ENCODE measurements around the gene G2E3.

G2E3 gene

DNA sequence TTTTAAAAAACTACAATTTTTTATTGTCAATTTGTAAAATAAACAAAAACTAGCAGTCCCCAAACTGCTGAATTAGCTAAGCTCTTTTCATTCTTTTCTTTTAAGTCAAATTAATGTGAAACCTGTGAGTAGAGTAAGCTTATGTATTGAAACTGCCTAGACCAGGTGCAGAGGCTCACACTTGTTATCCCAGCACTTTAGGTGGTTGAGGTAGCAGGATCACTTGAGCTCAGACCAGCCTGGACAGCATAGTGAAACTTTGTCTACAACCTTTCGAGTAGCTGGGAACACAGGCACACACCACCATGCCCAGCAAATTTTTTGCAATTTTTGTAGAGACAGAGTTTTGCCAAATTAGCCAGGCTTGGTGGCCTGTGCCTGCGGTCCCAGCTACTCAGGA is 89.5 kb downstream of the G2E3 start:
- in situ Hi-C loops (cut with HindIII; ENCODE audit: low sequenced_read_pairs), result no loop called here

DNA sequence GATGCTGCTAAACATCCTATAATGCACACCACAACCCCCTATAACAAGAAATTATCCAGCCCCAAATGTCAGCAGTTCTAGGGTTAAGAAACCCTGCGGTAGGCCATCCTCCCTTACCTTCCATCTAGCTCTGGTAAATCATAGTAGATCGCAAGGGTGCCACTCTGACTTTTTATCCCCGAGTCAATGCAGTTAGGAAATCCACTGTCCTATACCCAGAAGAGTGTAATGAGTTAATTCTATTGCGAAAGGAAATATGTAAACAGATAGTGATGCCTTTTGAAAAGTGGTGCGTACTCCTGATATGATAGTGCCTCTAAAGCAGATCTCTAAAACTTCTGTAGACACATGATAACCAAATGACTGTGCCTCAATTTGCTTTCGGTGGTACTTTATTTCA is 93.0 kb downstream of the G2E3 start:
- in situ Hi-C loops (cut with HindIII; ENCODE audit: low sequenced_read_pairs), result no loop called here

DNA sequence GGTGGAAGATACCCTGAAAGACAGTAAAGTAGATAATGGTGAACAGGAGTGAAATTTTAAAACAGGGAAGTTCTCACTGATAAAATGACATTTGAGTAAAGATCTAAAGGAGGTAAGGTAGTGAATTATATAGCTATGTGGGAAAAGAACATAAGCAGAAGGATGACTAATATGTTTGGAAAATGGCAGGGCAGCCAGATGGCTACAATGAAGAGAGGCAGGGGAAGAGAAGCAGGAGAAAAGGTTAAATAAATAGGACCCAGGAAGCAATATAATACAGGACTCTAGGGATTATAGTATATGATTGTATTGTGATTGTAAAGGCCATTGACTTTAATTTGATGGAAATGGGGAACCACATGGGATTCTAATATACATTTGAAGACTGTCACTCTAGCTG is 96.2 kb downstream of the G2E3 start:
- in situ Hi-C loops (cut with HindIII; ENCODE audit: low sequenced_read_pairs), result no loop called here

DNA sequence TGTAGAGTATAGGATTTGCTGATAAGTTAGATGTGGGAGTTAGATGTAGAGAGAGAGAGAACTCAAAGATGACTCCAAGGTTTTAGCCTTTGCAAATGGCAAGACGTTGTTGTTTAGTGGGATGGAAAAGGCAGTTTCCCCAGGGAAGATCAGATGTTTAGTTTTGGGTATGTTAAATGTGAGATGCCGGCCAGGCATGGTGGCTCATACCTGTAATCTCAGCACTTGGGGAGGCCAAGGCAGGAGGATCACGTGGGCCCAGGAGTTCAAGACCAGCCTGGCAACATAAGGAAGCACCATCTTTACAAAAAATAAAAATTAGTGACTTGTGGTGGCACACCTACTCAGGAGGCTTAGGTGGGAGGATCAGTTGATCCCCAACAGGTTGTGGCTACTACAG is 96.7 kb downstream of the G2E3 start:
- in situ Hi-C loops (cut with HindIII; ENCODE audit: low sequenced_read_pairs), result no loop called here

DNA sequence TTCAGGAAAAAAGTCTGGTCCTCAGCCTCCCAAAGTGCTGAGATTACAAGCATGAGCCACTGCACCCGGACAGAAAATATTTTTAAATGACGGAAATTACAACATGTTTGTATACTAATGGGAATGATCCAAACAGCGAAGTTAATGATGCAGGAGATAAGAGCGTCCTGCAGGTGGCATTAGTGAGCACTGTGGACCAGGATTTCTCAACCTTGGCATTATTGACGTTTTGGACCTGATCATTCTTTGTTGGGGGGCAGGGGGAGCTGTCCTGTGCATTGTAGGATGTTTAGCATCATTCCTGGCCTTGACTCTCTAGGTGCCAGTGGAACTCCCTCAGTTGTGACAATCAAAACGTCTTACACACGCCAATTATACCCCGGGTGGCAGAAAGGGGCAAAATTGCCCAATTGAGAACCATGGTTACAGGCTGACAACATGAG is 97.3 kb downstream of the G2E3 start:
- in situ Hi-C loops (cut with HindIII; ENCODE audit: low sequenced_read_pairs), result no loop called here

DNA sequence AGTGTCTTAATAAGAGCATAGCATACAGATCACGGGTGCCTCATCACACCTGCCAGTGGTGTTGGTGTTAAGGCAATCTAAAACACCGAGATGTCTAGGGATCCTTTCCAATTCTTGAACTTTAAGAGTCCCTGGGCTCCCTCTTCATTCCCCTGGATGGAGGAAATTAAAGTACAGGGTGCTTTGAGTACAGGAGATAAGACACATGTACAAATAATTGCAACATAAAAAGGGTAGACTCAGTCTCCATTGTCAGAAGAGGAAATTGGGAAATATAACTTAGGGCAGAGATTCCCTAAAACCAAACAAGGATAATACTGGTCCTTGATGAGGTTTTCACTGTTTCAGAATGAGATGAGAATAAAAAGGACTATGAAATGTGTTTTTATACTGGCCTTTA is 98.1 kb downstream of the G2E3 start:
- in situ Hi-C loops (cut with HindIII; ENCODE audit: low sequenced_read_pairs), result no loop called here

DNA sequence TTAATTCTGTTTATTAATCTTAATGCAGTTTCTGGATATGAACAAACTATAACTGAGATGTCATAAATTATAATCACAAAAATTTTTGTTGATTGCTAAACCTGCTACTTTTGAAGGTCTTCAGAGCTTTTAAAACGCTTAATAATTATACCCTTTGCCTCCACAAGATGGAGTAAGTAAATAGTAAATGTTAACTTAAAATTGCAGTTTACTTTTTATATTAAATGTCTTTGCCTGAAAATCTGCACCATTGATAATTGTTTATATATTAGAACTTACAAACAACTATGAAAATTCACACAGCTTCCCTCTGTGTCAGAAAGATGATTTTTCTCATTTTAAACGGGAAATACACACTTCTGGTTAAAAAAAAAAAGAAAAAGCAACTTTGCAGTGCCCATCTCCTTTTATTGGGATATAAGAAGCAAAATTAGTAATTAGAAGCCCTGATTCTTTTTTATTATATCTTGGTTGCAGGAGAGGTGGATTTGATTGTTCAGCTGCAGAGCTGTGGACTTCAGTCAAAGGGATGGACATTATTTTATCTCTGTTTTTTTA is 98.7 kb downstream of the G2E3 start:
- in situ Hi-C loops (cut with HindIII; ENCODE audit: low sequenced_read_pairs), result no loop called here

DNA sequence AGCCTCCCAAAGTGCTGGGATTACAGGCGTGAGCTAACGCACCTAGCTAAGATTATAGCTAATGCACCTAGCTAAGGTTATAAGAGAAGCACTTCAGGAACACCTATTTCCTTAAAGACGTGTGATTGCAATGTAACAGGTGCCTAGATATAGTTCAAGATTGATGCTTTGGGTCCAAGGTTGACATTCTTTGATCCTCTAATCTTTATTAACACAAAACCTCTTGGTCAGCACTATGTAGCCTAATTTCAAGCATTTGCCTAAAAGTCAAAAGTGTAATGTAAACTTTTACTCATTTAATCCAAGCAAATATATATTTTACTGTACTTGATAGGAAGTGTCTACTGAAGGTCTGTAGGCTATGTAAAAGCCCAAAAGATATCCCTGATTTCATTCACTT is 99.7 kb downstream of the G2E3 start:
- in situ Hi-C loops (cut with HindIII; ENCODE audit: low sequenced_read_pairs), result no loop called here

DNA sequence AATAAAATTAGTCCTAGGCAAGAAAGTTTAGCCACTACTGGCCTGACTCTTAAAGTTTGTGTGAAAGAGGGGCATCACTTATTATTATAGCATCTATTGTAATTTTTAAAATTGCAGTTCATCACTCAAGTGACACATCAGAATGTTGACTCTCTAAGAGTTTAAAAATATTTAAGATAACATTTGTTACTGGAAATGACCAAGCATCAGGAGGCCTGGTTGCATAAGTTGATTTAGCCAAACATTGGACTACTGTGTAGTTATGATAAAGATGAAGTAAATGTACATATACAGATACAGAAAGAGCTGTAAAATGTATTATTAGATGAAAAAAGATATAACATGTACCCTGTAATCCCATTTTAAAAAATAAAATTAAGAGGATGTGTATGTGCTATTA is 110.6 kb downstream of the G2E3 start:
- in situ Hi-C loops (cut with HindIII; ENCODE audit: low sequenced_read_pairs), result no loop called here
